HG02943 (cell line): ENCODE measurements around the gene MKX.

Experiments
- ATAC-seq: cut with Tn5 transposase; IDR thresholded peaks from one replicate; pipeline ENCODE4 v1.9.1; 2021; ENCODE audit warnings: mild to moderate bottlenecking, low read depth, moderate library complexity; ENCODE audit not compliant: unreplicated experiment

Gene MKX

DNA sequence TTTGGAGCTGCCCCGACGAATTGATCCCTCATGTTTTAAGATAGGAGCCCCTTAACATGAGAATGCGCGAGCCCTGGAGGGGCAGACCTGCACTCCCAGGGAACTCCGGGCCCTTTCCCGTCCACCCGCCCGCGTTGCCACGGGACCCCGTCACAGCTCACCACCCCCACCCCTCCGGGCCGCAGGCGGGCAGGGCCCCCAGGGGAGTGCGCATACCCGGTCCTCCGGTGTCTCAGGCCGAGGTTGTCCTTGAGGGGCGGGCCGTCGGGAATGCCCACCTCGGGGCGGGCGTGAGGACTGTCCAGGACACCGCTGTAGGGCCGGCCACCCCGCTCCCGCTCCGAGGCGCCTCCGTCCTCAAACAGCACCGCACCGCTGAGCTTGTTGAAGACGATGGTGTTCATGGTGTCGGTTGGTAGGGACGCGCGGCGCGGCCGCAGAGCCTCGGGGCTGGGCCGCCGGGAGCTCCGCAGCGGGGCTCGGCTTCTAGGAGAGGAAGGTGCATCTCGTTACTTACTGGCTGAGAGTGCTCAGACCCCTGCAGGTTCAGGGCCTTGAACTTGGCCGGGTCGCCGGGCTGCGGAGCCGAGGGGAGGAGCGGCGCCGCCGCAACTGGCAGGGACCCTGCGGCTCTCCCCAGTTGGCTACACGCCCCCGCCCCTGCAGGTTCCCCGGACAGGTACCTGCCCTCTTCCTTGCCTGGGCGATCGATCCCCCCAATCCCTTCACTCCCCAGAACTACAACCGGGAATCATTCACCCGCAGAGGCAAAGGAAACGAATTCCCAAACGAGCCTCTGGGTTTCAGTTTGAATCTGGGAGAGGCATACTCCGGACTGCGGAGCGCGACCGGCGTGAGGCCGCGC is 2.4 kb downstream of the MKX start:
- no peak for ATAC-seq

DNA sequence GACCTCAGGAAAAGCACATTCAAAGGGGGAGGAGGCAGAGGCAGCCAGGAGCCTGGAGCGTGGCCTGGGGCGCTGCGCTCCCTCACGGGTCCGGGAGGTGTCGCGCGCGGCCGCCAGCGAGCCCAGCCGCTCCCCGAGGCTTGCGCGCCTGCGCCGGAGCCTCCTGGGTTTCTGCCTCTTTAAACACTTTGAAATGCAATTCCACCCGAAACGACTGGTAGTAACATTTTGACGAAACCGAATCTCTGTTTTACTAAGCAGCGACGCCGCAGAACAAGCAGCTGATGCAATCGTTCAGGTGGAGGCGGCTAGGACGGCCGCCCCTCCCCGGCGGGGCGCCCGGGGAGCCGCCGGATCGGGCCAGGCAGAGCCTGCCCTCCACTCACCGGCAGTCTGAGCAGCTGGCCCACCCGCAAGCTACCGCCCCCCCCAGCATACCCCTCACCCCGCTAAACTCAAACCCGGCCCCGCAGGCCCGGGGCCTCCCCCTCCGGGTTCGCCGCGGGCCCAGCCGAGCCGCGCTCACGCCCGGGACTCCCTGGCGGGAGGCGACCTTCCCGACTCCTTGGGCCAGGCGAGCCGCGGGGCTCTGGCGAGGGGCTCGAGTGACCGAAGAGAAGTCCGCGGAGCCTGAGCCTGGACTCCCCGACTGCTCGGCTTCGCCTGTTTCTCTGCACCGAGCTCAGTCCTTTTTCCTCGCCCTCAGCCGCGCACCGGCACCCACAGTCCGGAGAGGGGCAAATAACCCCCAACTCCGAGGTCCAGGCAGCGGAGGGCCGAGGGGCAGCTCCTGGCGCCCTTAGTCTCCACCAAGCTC is 3.2 kb downstream of the MKX start:
- peak; percentile 96 for ATAC-seq

DNA sequence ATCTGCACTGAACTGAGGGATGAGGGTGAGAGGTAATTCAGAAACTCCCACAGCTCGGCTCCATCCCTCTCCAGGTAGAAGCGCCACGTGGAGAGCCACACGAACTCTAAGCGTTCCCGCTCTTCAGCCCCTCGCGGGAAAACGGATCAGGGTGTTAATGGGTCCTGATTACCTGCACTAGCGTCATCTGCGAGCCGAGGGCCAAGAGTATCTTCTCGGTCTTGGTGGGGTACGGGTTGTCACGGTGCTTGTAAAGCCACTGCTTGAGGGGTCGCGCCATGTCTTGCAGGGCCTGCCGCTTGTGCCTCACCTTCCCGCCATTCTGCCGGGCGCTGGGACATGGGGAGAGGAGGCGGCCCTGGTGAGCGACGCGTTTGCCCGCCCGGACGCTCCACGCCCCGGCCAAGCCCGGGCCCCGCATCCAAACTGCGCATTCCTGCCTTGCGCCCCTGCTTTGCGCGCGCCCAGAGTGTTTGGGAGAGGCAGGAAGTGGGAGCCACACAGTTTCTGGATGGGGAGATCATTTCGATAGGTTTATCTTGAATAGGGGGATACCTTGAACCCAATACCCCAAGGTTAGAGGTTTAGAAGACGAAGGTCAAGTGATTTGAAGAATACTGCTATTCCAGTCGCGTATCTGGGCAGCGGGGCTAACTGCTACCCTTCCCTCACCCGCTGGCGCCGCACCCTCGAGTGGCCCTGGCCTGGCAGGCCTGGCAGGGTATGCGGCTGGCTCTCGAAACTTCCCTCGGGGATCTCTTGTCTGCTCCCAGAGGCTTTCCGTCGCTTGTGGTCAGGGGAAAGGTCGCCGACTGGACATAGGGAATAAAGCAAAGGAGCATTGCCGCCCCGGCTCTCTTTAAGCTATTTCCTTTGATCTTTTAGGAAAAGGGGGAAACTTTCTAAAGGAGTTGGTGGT is 4.2 kb downstream of the MKX start:
- ATAC-seq, result no peak

DNA sequence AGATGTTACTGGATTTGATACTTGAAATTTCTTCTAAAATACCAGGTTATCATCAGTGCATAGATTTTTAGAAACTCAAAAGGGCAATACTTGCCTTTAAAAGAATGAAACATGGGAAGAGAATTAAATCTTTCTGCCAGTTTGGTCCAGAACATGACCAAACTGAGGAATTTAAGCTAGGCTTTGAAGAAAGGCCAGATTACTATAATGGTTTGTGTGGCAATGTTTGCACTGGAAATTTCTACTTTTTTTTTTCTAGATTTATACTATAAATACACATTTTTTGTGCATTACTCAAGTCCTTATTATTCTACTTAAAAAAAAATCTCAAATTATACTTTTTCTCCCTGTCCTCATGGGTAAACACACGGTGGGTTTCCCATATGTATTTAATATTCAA is 9.2 kb downstream of the MKX start:
- no peak for ATAC-seq

DNA sequence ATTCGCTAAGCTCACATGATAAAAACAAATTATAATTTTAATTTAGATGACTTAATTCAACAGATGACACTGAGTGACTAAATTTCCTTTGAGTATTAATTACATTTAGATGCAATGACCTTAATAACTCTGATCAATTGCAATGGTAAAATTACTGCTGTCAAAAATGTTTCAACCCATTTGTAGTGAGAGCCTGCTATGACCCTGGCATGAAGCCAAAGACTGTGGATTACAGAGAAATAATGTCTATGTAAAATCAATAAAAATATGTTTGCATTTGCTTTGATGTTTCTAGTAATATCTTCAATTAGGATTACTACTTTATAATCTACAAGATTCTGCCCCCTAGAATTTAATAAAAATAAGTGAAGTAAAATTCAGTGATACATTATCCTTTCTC is 15.6 kb downstream of the MKX start:
- ATAC-seq, result no peak

DNA sequence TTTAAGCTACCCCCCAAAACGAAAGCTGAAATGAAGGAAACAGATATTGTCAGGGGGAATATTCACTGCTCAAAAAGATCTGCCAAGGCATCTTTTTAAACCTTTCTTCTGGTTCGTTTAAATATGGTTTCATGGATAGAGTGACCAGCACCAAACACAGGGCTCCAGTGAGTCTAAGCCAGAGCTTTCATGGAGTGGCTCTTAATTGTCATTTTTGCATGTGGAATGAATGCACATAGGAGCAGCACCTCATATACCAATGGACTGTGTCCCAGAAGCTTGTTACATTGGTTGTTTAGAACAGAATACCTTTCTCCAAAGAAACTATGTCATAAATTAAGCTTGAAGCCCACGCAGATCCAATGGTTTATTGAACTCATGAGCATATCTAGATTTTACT is 17.3 kb downstream of the MKX start:
- ATAC-seq, result no peak

DNA sequence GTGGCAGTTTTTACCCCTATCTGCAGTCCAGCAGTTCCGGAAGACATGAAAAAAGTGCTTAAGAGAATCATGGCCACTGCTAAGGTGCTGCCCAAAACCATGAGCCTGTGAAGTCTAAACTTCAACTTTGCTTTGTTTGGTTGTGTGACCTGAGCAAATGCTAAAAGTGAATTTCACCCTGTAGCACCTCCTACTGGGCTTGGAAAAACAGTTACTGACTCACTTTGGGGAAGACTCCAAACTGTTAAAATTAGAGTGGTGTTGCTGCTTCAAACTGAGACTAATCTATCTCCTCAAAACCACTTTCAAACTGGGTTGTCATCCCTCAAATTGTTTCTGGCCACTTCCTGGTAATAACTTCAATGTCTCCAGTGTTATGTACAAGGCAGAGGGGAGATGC is 21.3 kb downstream of the MKX start:
- ATAC-seq, result no peak

DNA sequence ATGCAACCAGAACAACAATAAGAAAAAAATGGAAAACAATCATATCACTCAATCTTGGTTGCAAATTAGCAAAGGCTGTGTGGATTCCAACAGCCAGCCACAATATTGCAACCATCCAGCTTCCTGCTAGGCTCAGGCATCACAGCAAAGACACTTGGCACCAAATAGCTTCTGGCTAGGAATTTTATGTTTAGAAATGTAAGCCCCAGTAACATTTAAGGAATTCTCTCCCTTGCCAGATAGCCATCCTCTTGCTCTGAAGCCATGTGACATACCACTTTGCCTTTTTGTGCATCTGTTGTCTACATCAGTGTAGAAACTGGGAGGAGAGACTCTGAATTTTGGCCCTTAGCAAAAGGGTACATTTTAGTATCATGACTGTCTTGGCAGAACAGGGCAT is 22.2 kb downstream of the MKX start:
- ATAC-seq, result no peak

DNA sequence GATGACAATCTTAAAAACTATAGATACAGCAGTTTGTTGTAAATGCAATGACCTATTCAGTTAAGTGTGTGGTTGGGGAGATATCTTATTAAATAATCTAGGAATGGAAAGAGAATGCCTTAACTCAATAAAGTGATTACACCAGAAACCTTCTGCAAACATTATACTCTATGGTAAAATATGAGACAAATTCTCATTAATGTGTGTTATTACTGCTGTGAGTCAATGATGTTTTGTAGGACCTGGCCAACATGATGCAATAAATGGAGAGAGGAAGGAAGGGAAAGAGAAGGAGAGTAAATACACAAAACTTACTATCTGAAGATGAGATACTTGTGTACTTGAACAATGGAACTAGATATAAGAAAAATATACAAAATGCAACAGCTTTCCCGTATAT is 25.1 kb downstream of the MKX start:
- ATAC-seq, result no peak

DNA sequence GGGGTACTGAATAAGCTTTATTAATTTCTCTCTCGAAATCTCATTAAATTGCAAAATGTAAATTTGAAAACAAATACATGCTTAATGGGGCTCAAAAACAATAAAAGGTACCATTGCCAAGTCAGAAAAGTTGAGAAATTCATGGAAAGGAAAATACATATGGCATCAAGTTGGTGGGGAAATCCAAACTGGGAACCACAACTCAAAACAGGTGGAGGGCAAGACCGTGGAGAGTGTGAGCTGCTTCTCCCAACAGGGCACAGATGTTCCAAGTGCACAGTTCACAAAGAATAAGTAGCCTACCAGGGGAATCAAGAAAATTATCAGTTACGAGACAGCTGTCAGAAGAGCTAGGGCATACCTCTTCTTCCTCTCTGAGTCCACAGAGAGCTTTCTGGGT is 26.6 kb downstream of the MKX start:
- ATAC-seq, result no peak

DNA sequence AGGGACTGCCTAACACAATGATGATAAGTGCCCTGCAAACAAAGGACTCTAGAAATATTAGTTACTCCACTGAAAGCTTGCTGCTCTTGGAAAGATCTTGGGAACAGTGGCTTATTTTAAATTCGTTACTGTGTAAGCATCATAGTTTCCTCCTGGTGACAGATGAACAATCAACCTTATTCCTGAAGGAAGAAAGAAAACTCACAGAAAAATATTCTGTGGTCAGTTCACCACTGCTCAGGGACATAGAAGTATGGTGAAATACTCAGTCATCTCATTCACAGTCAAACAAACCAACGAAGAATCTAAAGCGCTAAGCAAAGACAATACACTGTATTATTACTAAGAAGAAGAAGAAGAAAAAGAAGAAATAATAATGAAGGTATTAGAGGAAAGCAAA is 27.8 kb downstream of the MKX start:
- ATAC-seq, result no peak

DNA sequence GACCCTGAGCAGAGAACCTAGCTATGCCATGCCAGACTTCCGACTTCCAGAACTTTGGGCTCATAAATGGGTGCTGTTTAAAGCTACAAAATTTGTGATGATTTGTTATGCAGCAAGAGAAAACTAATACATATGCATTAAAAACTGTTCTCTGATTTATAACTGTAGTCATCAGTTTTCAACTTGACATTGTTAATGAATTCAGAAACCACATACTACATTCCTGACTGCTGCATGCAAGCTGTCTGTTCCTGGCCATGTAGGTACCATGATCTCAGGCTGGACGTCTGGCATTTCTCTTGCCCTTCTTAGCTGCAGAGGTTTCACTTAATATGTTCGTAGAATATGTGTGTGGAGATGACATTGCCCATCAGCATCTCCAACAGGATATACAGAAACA is 28.4 kb downstream of the MKX start:
- no peak for ATAC-seq

DNA sequence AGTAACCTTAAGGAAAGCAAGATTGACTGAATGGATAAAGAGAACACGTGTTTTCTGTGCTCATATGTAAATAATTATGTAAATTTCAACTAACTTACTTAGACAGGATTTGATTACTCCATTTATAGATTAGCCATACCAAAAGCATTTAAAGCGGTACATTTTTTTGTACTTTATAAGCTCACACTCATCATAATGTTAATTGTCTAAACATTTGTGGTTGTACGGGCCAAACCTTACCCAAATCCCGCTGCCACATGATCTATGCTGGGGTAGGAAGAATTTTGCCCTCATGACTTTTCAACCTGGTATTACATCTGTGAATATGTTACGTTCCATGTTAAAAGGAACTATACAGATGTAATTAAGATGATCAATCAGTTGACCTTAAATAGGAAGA is 29.1 kb downstream of the MKX start:
- no peak for ATAC-seq

DNA sequence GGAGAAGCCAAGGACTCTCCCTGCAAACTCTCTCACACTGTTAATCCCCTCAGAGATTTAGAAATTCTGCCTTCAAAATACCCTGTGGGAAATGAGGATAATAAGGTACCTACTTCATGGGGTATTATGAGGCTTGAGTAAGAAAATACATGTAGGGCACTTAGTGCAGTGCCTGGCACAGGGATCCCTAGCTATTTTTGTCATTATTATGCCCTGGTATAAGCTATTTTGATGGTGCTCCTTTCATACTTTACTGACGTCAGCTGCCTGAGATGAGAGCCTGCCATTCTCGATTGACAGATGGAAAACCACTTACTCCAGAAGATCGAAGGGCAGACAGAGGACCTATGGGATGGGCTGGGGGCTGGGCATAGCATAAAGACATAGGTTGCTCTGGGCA is 30.1 kb downstream of the MKX start:
- ATAC-seq, result no peak

DNA sequence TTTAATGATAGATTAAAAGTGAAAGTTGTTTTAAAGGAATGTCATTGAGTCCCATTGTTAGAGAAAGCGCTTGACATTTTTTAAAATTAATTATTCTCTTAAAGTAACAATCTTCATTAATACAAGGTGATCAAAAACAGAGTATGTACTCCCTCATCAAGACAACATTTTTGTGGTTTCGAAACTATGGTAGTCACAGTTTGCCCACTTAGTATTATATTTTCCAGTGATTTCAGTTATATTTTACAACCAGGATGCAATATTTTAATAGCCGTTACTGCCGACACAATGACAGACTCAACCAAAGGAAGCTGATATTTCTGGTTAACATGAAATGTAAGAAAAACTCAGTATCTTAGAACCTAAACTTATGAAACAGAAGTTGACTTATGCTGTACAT is 31.3 kb downstream of the MKX start:
- ATAC-seq, result no peak

DNA sequence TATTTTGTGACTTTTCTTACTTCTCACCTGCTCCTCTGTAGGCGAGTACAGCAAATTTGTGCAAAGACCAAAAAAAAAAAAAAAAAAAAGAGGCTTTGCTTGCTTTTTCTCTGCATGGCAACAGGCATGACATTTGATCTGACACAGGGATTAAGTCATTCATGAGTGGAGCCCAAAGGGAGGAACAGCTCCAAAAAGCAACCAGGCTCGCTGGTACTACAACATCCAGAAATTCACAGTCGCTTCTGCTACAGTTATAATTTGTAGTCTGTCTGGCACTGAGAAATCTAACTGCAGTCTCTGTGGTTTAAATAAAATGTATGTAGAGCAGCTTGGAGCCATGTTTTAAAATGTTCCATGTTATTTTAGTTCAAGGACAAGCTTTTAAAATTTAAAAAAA is 31.7 kb downstream of the MKX start:
- no peak for ATAC-seq

DNA sequence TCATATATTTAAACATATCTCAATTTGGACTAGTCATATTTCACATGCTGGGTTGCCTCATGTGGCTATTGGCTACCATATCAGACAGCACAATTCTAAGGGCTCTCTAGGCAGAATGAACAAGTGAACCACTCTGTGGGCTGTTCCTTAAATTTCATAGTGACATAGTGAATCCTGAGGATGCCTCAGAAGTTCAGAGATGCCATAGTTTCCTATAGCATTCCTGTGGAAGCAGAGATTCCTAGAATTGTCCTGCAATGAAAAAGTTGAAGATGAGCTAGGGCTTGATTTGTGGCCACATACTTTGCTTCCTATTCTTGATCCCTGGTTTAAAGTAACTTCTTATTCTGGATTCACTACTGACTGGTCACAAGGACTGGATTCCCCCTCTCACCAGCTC is 35.6 kb downstream of the MKX start:
- no peak for ATAC-seq

DNA sequence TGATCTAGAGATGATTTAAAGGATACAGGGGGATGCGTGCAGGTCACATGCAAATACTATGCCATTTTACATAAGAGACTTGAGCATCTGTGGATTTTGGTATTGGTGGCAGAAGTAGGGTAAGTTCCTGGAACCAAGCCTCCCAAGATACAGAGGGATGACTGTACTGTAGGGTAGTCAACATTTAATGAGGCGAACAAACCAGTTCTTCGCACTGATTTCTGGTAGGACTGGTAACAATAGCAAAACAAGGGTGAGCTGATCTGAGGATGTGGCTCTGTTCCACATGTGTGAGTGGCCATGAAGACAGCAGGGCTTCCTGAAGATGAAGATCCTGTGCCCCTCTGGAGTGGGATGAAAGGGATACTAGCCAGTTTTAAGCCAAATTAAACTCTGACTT is 36.3 kb downstream of the MKX start:
- ATAC-seq, result no peak

DNA sequence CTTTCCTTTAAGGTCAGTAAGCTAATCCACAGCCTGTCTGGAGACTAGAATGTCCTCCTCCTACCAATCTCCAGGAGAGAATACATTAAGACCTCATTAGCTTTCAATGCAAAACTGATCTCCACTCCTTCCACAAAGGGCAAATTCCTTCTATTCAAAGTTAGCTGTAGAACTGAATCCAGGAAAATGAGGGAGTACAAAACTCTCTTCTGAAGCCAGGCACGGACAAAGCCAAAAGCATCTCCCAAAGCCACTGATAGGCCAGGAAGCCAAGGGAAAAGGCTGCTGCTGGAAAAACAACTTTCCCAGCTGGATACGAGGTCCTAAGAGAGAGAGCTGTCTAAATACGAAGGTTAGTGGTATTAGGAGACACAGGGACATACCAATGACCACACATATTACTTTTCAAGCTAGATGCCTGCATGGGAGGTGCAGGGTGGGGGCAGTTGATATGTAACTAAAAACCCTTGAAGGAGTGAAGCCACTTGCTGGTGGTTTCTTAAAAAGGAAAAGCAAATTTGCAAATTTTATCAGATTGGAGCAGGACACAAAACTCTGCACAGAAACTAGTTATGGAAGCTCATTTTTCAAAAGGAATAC is 43.6 kb downstream of the MKX start:
- ATAC-seq, result no peak

DNA sequence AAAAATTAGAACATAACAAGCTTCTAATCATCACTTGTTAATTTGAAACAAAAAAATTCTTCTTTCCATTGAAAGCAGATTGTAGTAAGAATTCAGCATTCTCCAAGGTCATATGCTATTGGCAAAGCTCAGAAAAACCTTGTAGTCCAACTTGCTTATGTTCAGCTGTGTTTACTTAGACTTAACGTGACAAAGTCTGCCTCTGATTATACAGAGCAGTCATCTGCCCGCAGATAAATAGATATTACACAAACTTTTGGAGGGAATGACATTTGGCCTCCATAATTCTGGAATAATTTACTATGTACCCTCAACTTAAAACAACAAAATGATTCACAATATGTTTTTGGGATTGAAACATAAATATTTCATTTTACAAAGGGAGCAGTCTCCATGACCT is 45.8 kb downstream of the MKX start:
- ATAC-seq, result no peak

DNA sequence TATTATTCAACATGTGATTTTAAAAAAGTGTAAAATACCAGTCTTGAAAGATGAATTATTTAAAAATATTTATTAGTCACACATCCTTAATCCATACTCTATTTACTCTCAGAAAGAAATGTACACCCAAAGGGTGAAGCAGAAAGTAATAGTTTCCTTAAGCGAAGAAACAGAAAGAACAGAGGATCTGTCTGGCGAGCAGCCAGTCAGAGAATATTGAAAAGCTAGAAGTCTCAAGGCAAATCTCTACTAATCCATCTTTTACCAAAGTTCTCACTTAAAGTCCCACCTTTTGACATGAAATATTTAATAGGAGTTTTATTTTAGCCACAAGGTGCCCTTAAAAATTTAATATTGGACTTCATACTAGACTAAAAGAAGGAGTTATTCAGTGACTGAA is 46.7 kb downstream of the MKX start:
- ATAC-seq, result no peak
